ENCODE data around the gene PIK3C2B.
A peak's percentile ranks its signal among the peaks of the same experiment; 100 is the strongest.
"Not testable (repeated sequence)": the region's sequence is repeated elsewhere in the genome, so short reads cannot be mapped to it uniquely, and the experiment has no call there.

PIK3C2B gene

DNA sequence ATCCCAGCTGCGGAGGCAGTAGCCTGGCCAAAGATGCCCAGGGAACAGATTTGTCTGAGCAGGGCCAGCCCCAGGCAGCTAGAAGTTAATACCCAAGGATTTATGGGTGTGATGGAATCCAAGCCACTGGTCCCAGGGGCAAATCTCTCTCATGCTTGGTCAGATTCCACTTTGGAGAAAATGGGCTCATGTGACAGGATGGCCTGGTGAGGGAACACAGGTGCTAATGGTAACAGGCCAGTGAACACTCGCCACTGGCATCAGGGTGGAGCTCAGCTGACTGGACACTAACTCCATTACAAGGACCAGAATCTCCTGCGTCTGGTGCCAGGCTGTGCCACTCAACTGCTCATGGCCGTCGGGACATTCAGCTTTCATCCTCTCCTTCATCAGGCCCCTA is 33.6 kb upstream of the PIK3C2B start:
- H3K27ac ChIP-seq, result no peak overlapping the region
- no peak for TF ChIP-seq CTCF (conservative IDR thresholded peaks at IDR 0.05)

- TF ChIP-seq CTCF (conservative IDR thresholded peaks at IDR 0.05), result no peak
- H3K27ac ChIP-seq, result no peak overlapping the region
Observed at GRCh38 chr1:204524986-204525385, 30.4 kb upstream of the PIK3C2B start.

- no peak overlapping the region for H3K27ac ChIP-seq
- no peak for TF ChIP-seq CTCF (conservative IDR thresholded peaks at IDR 0.05)
Observed at GRCh38 chr1:204523605-204524215, 29.1 kb upstream of the PIK3C2B start.

DNA sequence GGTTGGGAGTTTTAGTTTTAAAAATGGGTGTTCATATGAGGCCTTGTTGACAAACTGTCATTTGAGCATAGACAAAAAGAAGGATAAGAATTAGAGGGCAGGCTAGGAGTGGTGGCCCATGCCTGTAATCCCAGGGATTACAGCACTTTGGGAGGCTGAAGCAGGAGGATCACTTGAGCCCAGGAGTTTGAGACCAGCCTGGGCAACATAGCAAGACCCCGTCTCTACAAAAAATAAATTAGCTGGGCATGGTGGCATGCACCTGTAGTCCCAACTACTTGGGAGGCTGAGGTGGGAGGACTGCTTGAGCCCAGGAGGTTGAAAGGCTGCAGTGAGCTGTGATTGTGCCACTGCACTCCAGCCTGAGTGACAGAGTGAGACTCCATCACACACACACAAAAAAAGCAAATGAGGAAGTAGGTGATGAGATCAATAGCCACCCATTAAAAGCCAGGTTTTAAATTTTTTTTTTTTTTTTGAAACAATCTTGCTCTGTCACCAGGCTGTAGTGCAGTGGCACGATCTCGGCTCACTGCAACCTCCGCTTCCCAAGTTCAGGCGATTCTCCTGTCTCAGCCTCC is 27.4 kb upstream of the PIK3C2B start:
- H3K27ac ChIP-seq, result not testable (repeated sequence)

DNA sequence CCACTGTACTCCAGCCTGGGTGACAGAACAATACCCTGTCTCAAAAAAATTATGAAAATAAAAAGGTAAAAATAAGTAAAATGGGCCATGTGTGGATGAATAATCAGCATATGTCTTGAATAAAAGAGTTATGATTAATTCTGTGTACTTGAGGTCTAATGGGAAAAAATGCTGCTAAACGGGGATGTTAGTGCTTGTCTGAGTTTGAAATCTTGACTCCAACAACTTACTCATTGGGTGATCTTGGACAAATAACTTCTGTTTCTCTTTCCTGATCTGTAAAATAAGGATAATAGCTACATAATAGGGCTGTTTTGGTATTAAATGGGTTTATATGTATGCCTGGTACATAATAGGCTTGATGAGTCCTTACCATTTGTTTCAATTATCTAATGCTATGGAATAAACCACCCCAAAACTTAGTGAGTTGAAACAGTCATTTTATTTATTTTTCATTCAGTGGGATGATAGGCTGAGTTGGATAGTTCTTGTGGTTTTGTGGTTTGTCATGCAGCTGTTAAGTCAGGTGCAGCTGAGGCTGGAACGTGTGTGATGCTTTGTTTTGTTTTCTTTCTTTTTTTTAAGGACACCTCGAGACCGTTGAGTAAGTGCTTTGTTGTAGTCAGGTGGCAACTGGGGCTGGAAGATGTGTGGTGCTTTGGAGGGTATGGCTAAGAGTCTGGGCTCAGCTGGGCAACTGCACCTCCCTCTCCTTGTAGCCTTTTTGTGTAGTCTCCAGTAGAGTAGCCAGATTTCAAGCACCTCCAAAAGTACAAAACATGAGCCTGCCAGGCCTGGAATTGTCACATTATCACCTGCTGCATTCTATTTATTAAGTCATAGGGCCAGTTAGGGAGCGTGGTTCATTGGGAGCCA is 26.5 kb upstream of the PIK3C2B start:
- no peak for TF ChIP-seq CTCF (conservative IDR thresholded peaks at IDR 0.05)
- H3K27ac ChIP-seq, result no peak overlapping the region

- peak overlapping the region; percentile 96; the same call in 1 of the 2 replicates for H3K27ac ChIP-seq
Observed at GRCh38 chr1:204517382-204517781, 22.8 kb upstream of the PIK3C2B start.

- peak within 1 kb of the TSS; percentile 96 for H3K27ac ChIP-seq
- TF ChIP-seq CTCF (conservative IDR thresholded peaks at IDR 0.05), result no peak
Observed at GRCh38 chr1:204516180-204516879, 21.7 kb upstream of the PIK3C2B start, which contains the start of gene MDM4. TSS of gene MDM4 (plus strand) at chr1:204516406. CDS start at chr1:204525519, 9,113 bp downstream.

DNA sequence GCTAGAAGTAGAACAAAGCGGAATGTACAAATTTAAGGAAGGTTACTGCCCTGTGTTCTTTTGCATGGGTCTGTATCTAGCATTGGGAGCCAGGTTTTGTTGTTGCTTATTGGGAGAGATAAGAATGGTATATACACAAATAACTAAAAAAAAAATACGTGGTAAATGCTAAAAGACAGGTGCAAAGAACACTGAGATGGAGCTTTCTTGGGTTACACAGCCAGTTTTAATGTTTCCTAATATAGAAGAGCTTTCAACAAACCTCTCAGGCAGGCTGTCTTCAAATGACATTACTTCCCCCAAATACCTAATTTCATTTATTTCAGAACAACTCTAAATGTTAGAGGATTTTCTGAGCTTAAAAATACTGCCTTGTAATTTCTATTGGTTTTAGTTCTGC is 20.2 kb upstream of the PIK3C2B start:
- H3K27ac ChIP-seq, result no peak overlapping the region
- TF ChIP-seq CTCF (conservative IDR thresholded peaks at IDR 0.05), result no peak
